CD4-positive, alpha-beta T cell (primary cell): Measurements from ENCODE around the gene APBA2. TPM values are rescaled to one million over a fixed set of nuclear protein-coding genes. Genes with fewer than 3 reads are reported as not detected.

ENCODE experiments used
- ATAC-seq: fragments of 200-7000 bp; cut with Tn5 transposase; one replicate; pipeline ENCODE4 v1.10.0; 2022; ENCODE audit warnings: mild to moderate bottlenecking; ENCODE audit not compliant: poor library complexity
- CTCF ChIA-PET: fragments of 350-600 bp; sonication (Branson Sonifier 250); formaldehyde crosslinking; loops from one replicate; lab custom pipeline; 2021; ENCODE audit warnings: antibody characterized with exemption, inconsistent platforms; lab: Charles Lee
- POLR2A ChIA-PET: fragments of 350-600 bp; sonication (Branson Sonifier 250); formaldehyde crosslinking; loops from one replicate; lab custom pipeline; 2021; ENCODE audit warnings: antibody characterized with exemption, inconsistent platforms; lab: Charles Lee
- DNase-seq, 14 experiments: peaks; one replicate each; pipeline ENCODE4 v3.0.0-alpha.2; 2013 to 2020; ENCODE audit warnings: mixed read lengths in 2 of 14
- H3K27ac ChIP-seq, 2 donors: one replicate each; pipeline versions ENCODE4 v1.5.1 to v1.7.0; 2013; ENCODE audit warnings: low read length in 2 of 2, low read depth in 1 of 2, mild to moderate bottlenecking in 1 of 2
- H3K27me3 ChIP-seq, 2 experiments: 1 replicate in 1 of 2; 2 replicates in 1 of 2; pipeline versions ENCODE4 v1.6.1 to v1.7.0; 2013; ENCODE audit warnings: low read length in 2 of 2, control low read depth in 1 of 2, mild to moderate bottlenecking in 1 of 2, moderate library complexity in 1 of 2; ENCODE audit not compliant: insufficient read depth in 2 of 2, control insufficient read depth in 1 of 2
- H3K36me3 ChIP-seq: one replicate; pipeline ENCODE4 v1.6.1; 2013; ENCODE audit warnings: low read length, control low read depth; ENCODE audit not compliant: insufficient read depth
- H3K4me1 ChIP-seq: one replicate; pipeline ENCODE4 v1.6.1; 2013; ENCODE audit warnings: low read length, control low read depth; ENCODE audit not compliant: insufficient read depth
- H3K4me3 ChIP-seq: one replicate; pipeline ENCODE4 v1.5.1; 2013; ENCODE audit warnings: mild to moderate bottlenecking, low read length, moderate library complexity
- H3K9me3 ChIP-seq, 2 experiments: 1 replicate in 1 of 2; 2 replicates in 1 of 2; pipeline versions ENCODE4 v1.6.1 to v1.7.0; 2013; ENCODE audit warnings: low read length in 2 of 2, mild to moderate bottlenecking in 2 of 2, control low read depth in 1 of 2, moderate library complexity in 1 of 2; ENCODE audit not compliant: control insufficient read depth in 1 of 2, insufficient read depth in 1 of 2
- H3K27ac Mint-ChIP-seq: one replicate; pipeline ENCODE4 v1.8.0; 2020; ENCODE audit warnings: mixed read lengths
- H3K27me3 Mint-ChIP-seq: one replicate; pipeline ENCODE4 v1.8.0; 2021; ENCODE audit warnings: mixed read lengths
- H3K36me3 Mint-ChIP-seq: one replicate; pipeline ENCODE4 v1.8.0; 2021; ENCODE audit warnings: low read depth, mixed read lengths
- H3K4me1 Mint-ChIP-seq: one replicate; pipeline ENCODE4 v1.8.0; 2021; ENCODE audit warnings: low read depth, mixed read lengths
- H3K4me3 Mint-ChIP-seq: one replicate; pipeline ENCODE4 v1.8.0; 2020; ENCODE audit warnings: mild to moderate bottlenecking, mixed read lengths
- H3K9me3 Mint-ChIP-seq: one replicate; pipeline ENCODE4 v1.8.0; 2020; ENCODE audit warnings: mixed read lengths
- CTCF ChIP-seq: fragments of 200-600 bp; IDR thresholded peaks from one replicate; pipeline ENCODE4 v1.8.0; 2022; ENCODE audit warnings: antibody characterized with exemption, mild to moderate bottlenecking
- intact Hi-C, 2 experiments: fragments of 100-400 bp; cut with DNase I in 1 of 2; cut with micrococcal nuclease in 1 of 2; formaldehyde crosslinking; loops; one replicate each; pipeline versions ENCODE4 v1.15.1 to v1.9.0; 2023 to 2025; cut with DNase I, micrococcal nuclease
- total RNA-seq, 174 experiments: library from RNA in 2 of 174; stranded (reverse) in 2 of 174; gene quantifications; one replicate each; pipeline ENCODE4 v1.2.3 and lab custom pipeline; 2021 to 2026

APBA2 gene
- total RNA-seq, 2 experiments from 2014 or later: 123 to 126 TPM

- Mint-ChIP-seq H3K4me3 (no peak overlapping the region), H3K9me3 (no peaks in the 10 kb centered on the region), H3K4me1 (no peaks in the 10 kb centered on the region), H3K36me3 (no peaks in the 10 kb centered on the region), H3K27ac (no peak overlapping the region), H3K27me3 (peaks cover 20% of the 10 kb centered on the region)
- H3K27me3 ChIP-seq: no peaks in the 10 kb centered on the region
- no peak overlapping the region for H3K27ac ChIP-seq
- POLR2A ChIA-PET: no interaction called here
- no peak overlapping the region for H3K4me3 ChIP-seq
- no peak for ATAC-seq
- no peaks in the 10 kb centered on the region for H3K36me3 ChIP-seq
- H3K9me3 ChIP-seq: no peaks in the 10 kb centered on the region
- intact Hi-C loops: no loop called here
- CTCF ChIA-PET: no interaction called here
- no peaks in the 10 kb centered on the region for H3K4me1 ChIP-seq
- no peak for TF ChIP-seq CTCF
- DNase-seq: peak in 2 of 14 experiments; percentile 2 to 22
Measured at GRCh38 chr15:29132735-29133181, 247.0 kb downstream of the APBA2 start.

GRCh38 chr15:29133321-29133720 is 247.5 kb downstream of the APBA2 start:
- Histone ChIP-seq H3K27me3 (no peaks in the 10 kb centered on the region), H3K9me3 (no peaks in the 10 kb centered on the region), H3K36me3 (no peaks in the 10 kb centered on the region), H3K27ac (no peak overlapping the region), H3K4me1 (no peaks in the 10 kb centered on the region), H3K4me3 (no peak overlapping the region)
- peak in 2 of 14 experiments; percentile 2 to 29 for DNase-seq
- Mint-ChIP-seq H3K27me3 (peaks cover 26% of the 10 kb centered on the region), H3K36me3 (no peaks in the 10 kb centered on the region), H3K4me1 (no peaks in the 10 kb centered on the region), H3K27ac (no peak overlapping the region), H3K4me3 (no peak overlapping the region), H3K9me3 (no peaks in the 10 kb centered on the region)
- ChIA-PET POLR2A (no interaction called here), CTCF (no interaction called here)
- intact Hi-C loops: no loop called here
- ATAC-seq: no peak
- TF ChIP-seq CTCF: no peak

- Mint-ChIP-seq H3K27ac (no peak overlapping the region), H3K27me3 (peaks cover 31% of the 10 kb centered on the region), H3K36me3 (no peaks in the 10 kb centered on the region), H3K4me1 (peaks cover 4% of the 10 kb centered on the region), H3K9me3 (no peaks in the 10 kb centered on the region), H3K4me3 (no peak overlapping the region)
- CTCF ChIA-PET: no interaction called here
- DNase-seq (peak in 1 of 14 experiments; percentile 0), ATAC-seq (no peak)
- Histone ChIP-seq H3K27ac (no peak overlapping the region), H3K4me1 (no peaks in the 10 kb centered on the region), H3K4me3 (no peak overlapping the region), H3K9me3 (no peaks in the 10 kb centered on the region), H3K27me3 (no peaks in the 10 kb centered on the region), H3K36me3 (no peaks in the 10 kb centered on the region)
- POLR2A ChIA-PET: no interaction called here
- intact Hi-C loops: no loop called here
- no peak for TF ChIP-seq CTCF
Measured at GRCh38 chr15:29133791-29134190, 248.0 kb downstream of the APBA2 start.
